LNCAP (cell line): ENCODE measurements around the gene FER1L5.

Experiments
- CTCF ChIP-seq: fragments of 450-650 bp; IDR thresholded peaks from 2 replicates; pipeline ENCODE4 v1.5.1; 2017; ENCODE audit warnings: mild to moderate bottlenecking

FER1L5 gene

GRCh38 chr2:96692094-96692971 is 49.8 kb downstream of the FER1L5 start:
- TF ChIP-seq CTCF: no peak

DNA sequence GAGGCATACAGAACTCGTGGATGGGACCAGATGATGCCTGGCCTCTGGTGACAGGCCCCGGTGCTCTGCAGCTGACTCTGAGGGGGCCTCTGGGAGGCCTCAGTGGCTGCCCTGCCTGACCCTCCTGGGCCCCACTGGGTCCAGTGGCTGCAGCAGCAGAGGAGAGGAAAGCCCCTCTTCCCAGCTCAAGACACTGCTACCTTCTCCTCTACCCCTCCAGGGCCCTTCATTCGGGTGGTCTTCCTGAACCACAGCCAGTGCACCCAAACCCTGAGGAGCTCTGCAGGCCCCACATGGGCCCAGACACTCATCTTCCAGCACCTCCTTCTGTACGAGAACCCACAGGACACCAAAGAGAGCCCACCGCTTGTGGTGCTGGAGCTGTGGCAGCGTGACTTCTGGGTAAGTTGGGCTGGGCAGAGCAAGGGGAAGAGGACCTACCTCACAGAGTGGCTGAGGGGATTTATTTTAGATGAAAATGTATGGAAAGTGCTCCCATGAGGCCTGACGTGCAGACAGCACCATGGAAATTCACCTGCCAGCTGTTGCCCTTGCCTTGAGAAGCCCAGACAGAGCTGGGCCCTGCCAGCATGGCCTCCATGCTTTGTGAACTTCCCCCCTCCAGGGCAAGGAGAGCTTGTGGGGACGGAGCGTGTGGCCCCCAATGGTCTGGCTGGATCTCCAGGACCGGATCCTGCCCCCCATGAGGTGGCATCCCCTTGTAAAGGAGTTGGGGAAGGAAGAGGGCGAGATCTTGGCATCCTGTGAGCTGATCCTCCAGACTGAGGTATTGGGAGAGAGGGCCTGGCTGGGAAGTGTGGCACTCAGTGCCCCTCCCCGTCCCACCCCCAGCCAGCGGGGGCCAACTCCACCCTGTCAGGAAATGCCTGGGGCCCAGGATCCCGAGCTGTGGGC is 51.0 kb downstream of the FER1L5 start:
- TF ChIP-seq CTCF: no peak

DNA sequence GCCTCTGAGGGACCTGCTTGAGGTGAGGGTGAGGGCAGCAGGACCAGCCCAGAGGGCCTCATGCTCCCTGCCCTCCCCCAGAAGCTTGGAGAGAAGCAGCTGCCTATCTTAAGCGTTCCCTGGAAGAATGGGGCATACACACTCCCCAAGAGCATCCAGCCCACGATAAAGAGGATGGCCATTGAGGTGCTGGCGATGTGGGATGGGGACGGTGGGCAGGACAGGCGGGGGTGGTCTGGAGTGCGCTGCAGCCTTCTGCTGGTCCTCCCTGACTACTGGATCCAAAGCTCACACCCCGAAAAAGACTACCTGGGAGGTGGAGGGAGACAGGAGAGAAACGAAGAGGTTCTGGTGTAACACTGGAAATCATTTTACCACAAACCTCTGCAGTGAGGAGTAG is 51.7 kb downstream of the FER1L5 start:
- no peak for TF ChIP-seq CTCF

- no peak for TF ChIP-seq CTCF
Measured at GRCh38 chr2:96694816-96695455, 52.4 kb downstream of the FER1L5 start.

GRCh38 chr2:96695602-96696001 is 53.0 kb downstream of the FER1L5 start:
- no peak for TF ChIP-seq CTCF

GRCh38 chr2:96697476-96697875 is 54.9 kb downstream of the FER1L5 start:
- TF ChIP-seq CTCF: no peak

- no peak for TF ChIP-seq CTCF
Measured at GRCh38 chr2:96698221-96698861, 55.8 kb downstream of the FER1L5 start.
